Measurements from ENCODE around the gene CFAP53.

CFAP53 gene, protein sequence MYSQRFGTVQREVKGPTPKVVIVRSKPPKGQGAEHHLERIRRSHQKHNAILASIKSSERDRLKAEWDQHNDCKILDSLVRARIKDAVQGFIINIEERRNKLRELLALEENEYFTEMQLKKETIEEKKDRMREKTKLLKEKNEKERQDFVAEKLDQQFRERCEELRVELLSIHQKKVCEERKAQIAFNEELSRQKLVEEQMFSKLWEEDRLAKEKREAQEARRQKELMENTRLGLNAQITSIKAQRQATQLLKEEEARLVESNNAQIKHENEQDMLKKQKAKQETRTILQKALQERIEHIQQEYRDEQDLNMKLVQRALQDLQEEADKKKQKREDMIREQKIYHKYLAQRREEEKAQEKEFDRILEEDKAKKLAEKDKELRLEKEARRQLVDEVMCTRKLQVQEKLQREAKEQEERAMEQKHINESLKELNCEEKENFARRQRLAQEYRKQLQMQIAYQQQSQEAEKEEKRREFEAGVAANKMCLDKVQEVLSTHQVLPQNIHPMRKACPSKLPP

DNA sequence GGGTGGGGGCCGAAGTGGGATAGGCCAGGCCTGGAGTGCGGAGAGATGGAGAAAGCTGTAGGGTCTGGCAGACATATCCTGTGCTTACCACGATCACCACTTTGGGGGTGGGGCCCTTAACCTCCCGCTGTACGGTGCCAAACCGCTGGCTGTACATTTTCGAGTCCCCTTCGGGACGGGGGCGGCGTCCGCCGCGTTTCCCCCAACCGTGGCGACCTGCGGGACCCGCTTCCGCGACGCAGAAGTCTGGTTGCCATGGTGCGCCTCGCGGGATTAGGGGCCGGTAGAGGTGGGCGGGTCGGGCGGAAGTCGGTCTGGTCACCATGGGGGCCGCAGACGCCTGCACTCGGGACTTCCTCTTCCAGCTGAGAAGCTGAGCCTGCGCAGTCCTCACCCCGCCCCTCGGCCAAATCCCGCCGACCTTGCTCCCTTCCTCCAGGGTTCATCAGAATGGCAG is at the start of gene CFAP53:
Gene CFAP53 (minus strand): TSS at position 248 of the 457 bp plus-strand sequence. CDS start 91 bp downstream, at position 157.
- in situ Hi-C loops (cut with HindIII; ENCODE audit: low sequenced_read_pairs), result no loop called here
- peak within 1 kb of the TSS; percentile 71 for H3K4me3 ChIP-seq (ENCODE audit: low read depth, low read length)
- DNase-seq (ENCODE audit: low read depth), result peak; percentile 49
- TF ChIP-seq, protein P1, sequence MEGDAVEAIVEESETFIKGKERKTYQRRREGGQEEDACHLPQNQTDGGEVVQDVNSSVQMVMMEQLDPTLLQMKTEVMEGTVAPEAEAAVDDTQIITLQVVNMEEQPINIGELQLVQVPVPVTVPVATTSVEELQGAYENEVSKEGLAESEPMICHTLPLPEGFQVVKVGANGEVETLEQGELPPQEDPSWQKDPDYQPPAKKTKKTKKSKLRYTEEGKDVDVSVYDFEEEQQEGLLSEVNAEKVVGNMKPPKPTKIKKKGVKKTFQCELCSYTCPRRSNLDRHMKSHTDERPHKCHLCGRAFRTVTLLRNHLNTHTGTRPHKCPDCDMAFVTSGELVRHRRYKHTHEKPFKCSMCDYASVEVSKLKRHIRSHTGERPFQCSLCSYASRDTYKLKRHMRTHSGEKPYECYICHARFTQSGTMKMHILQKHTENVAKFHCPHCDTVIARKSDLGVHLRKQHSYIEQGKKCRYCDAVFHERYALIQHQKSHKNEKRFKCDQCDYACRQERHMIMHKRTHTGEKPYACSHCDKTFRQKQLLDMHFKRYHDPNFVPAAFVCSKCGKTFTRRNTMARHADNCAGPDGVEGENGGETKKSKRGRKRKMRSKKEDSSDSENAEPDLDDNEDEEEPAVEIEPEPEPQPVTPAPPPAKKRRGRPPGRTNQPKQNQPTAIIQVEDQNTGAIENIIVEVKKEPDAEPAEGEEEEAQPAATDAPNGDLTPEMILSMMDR (IDR thresholded peaks at IDR 0.05; ENCODE audit: low read depth, low read length, missing control alignments), result no peak

DNA sequence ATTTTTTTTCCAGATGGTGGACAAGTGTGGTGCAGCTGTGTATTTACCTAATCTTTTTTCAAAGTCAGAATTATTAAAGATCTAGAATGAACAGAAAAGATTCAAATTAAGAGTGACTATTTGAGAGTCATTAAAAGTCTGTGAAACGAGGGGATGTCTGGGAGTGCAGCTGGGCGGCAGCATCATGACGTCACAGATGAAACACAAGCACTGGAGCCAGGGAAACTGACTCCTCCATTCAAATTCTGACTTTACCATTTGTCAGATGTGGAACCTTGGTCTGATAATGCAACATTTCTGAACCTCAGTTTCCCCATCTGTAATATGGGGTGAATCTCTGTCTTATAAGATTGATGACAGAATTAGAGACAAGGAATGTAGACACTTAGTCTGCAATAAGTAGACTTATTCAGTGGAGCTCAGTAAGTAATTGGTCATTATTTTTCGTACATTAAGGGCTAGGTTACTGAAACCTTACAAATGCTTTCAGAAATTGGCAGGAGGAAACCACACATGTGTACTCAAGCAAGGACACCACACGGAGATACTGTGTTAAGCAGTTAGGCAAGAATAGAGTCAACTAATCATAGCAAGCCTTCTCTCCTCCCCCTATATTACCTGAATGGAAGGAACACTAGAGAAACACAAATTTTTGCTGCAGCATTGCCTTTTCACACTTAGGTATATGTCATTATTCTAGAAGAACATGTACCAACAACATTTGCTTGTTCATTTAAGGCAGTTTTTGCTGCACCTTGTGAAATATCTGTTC is 49.0 kb upstream of the CFAP53 start:
- H3K4me3 ChIP-seq (ENCODE audit: low read depth, low read length), result no peak overlapping the region
- TF ChIP-seq, protein P1 (IDR thresholded peaks at IDR 0.05; ENCODE audit: low read depth, low read length, missing control alignments), result no peak
- in situ Hi-C loops (cut with HindIII; ENCODE audit: low sequenced_read_pairs), result no loop called here
- no peak for DNase-seq (ENCODE audit: low read depth)

DNA sequence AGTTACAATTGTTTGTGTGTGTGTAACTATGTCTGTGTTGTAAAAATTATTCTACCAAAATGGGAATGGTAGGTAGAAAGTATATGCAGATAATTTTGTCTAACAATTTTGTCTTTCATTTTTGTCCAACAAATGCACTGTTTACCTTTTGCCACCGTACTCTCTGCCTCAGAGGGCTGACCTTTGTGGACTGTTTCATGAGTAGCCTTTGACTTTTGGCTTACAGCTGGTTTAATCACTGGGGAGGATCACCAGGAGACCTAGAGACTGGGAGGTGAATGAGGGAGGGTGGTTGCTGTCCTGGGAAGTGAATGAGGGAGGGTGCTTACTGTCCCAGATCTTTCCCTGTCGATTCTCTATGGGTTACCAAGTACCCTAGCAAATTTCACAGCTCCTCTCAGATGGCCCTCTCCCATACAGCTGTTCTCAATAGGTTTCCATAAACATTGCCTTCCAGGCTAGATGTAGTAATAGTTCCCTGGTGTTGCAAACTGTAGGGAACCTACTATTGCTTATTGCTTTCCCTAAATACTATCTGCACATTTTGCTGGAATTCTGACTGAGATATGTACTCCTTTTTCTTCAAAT is 47.7 kb upstream of the CFAP53 start:
- in situ Hi-C loops (cut with HindIII; ENCODE audit: low sequenced_read_pairs), result no loop called here
- no peak overlapping the region for H3K4me3 ChIP-seq (ENCODE audit: low read depth, low read length)
- DNase-seq (ENCODE audit: low read depth), result no peak
- TF ChIP-seq, protein P1 (IDR thresholded peaks at IDR 0.05; ENCODE audit: low read depth, low read length, missing control alignments), result no peak

DNA sequence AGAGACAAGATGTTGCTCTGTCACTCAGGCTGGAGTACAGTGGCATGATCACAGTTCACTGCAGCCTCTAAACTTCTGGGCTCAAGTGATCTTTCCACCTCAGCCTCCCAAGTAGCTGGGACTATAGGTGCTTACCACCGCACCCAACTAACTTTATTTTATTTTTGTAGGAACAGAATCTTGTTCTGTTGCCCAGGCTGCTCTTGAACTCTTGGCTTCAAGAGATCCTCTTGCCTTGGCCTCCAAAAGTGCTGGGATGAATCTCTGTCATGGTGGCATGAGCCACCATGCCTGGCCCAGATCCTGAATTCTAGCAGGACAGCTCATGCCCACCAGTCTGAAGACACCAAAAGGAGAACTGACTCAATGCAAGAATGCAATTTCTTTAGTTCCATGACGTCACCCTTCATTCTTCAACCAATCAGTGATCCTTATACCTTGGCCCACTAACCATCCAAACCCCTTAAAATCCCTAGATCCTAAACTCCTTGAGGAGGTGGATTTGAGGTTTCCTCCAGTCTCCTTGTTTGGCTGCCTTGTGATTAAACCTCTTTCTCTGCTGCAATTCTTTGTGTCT is 46.8 kb upstream of the CFAP53 start:
- TF ChIP-seq, protein P1 (IDR thresholded peaks at IDR 0.05; ENCODE audit: low read depth, low read length, missing control alignments), result no peak

DNA sequence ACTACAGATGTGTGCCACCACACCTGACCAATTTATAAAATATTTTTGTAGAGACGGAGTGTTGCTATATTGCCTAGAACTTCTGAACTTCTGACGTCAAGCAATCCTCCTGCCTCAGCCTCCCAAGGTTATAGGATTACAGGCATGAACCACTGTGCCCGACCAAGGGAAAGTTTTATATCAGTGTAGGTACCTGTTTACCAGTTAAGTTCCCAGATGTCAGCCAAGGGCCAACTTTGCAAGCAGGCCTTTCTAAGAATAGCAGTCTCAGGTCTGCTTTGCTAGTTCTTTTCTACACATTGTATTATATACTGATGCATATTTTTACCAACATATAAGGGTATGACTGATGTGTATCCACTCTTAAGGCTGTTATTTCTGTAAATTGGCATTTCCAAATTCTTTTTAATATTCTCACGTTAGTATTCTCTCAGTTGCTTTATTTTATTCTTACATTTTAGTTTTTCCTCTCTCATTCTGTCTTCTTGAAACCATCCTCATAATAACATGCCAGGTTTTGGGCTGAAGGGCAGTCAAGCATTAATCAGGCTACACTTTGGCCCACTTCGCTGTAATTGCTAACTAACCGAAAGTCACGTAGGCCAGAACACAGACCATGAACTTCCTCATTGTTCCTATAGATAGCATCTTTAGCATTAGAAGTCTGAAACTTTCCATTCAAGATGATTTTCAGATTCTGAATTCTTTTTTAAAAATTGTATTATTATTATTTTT is 46.2 kb upstream of the CFAP53 start:
- no peak for DNase-seq (ENCODE audit: low read depth)
- in situ Hi-C loops (cut with HindIII; ENCODE audit: low sequenced_read_pairs), result no loop called here
- TF ChIP-seq, protein P1 (IDR thresholded peaks at IDR 0.05; ENCODE audit: low read depth, low read length, missing control alignments), result no peak

More for the DNA sequence above, 46.8 kb upstream of the CFAP53 start:
- DNase-seq (ENCODE audit: low read depth), result no peak
- H3K4me3 ChIP-seq (ENCODE audit: low read depth, low read length), result no peak overlapping the region
- in situ Hi-C loops (cut with HindIII; ENCODE audit: low sequenced_read_pairs), result no loop called here

More for the DNA sequence above, 46.2 kb upstream of the CFAP53 start:
- H3K4me3 ChIP-seq (ENCODE audit: low read depth, low read length), result no peak overlapping the region
